Colon (tissue), 2 donors: ENCODE results near the gene PDE4D.
A peak's percentile ranks its signal among the peaks of the same experiment; 100 is the strongest.

ENCODE experiments used
- FAIRE-seq: peaks from 2 replicates; lab custom pipeline; 2012; peaks lifted over from hg19 to GRCh38; lab: Jason Lieb, UNC
- donor health status: control.
- donor health status: control.

Gene PDE4D

DNA sequence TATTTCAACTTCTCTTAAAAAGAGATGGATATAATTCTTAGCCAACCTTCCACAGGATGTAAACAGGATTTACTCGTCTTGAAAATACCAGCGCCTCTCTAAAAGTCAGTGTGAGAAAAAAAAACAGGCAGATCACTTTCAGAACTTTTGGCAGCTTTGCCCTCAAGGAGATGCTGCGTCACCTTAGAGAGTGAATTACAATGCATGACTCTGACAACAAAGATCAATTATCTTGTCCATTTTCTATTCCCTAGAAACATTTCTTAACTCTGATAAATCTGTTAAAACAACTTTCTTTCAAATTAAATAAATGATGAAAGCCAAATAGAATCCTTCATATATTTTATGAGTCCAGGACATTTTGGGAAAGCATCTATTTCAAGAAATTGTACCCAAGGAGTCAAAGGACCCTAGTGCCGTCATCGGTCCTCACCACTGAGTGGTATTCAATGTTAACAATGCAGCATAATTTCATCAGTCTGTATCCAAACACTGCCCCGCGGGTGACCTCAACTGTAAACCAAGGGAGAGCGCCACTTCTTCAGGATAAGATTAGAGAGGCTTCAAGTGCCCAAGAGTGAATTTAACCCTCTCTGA, 536.0 kb downstream of the PDE4D start:
- no peak for FAIRE-seq

DNA sequence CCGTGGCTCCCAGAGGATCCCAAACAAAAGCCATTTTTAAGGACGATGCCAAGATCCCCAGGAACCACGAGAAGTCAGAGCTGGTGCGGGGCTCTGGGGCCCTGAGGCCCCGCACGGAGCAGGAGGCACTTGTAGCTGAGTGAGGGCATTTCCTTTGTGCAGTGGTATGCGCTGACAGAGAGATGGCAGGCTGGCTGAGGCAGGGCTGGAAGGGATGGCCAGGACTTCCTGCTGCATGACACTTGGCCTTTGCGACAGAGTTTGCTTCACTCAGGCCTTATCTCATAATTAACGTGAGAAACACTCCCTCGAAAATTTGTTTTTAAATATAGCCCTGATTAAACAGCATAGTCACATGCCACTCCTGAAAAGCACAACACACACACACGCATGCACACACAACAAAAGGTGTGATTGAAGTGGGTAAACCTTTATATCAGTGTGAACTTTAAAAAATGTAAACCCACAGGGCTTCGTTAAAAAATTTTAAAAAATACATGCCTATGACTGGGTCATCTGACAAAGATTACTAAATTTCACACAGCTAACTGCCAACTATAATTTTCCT, 536.6 kb downstream of the PDE4D start:
- FAIRE-seq: no peak

DNA sequence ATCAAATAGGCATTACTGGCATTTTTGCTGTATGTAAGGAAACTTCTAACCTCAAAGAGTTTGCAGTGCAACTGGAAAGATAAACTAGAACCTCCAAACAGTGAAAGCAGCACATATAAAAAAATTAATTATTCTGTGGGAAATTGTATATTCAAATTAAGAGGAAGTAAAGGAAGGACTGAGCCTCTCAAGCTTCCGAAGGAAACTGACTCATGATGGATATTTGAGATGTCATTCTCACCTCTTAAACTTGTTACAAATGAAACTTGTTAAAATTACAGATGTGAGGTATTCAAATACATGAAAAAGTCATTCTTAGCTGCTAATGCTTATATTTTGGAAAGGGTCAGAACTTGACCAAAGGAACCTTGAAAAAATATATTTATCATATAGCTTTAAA, 538.7 kb downstream of the PDE4D start:
- no peak for FAIRE-seq

DNA sequence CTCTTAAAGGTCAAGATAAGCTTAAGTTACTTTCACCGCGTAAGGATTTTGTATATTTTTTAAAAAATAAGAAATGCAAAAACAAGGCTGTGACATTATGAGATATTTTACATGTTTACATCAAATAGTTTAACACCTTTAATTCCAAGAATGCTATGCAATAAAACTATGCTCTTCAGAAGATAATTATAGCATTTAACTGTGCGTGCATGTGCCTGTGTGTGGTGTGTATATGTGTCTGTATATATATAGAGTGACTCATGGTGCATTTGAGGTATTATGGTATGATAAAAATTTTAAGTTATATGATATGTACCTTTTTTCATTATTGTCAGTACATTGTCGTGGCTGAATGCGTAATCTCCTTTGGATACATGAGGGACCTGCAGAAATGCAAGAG, 539.3 kb downstream of the PDE4D start:
- no peak for FAIRE-seq

DNA sequence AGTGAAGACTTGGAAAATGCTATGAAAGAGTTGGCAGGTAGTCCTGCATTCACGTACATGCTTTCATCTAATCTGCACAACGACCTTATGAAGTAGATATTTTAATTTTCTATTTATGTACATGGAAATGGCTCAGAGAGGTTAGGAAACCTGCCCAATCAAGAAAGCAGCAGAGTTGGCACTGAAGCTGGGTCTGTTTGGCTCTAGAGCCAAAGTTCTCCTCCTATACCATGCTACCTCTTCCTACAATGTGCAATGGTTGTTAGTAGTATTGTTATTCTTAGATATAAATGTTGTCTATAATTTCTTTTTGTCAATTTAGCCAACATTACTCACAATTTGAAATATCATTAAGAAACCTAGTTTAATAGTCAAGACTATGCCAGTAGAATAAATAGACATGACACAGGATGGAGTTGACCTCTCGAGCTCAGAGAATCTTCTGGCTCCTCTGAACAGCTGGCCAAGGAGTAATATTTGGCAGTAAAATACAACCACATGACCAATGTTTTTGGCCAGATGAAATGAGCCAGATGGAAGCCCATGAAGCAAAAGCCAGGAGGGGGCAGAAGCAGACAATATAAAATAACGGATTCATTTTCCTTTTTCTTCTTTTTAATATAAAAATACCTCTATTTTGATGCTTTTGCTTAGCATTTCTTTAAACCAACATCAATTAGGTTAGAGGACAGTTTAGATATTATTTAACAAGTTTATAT, 542.3 kb downstream of the PDE4D start:
- FAIRE-seq: no peak

DNA sequence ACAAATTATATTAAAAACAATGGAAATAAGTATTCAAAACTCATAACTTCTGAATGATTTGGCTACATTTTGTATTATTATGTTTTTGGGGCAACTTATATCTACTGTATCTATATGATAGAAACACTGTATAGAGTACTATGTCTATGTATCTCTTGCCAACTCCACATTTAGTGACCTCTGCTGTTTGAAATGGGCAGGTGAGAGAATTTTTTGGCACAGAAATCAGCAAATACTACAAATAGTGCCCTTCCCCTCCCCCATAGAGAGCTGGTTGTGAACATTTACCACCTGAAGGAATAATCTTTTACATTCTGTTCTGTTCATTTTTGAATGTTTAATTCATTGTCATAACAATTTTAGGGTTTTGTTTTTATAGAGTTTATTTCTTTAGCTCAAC, 545.3 kb downstream of the PDE4D start:
- FAIRE-seq: peak; percentile 14

DNA sequence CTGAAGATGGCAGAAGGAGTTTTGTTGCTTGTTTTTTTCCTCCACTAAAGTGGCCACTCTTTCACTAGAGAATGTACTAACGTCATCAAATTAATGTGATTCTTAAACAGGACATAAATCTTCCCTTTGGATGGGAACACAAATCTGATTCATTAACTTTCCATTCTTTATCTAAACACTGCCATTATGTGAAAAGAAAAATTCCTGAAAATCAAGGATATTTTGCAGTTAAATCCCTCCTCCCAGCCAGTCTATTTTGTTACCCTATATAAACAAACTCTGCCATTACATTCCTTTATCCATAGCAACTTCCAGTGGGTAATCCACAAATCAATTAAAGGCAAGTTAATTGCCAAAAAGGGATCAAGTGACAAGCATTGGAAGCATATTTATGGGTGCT, 546.5 kb downstream of the PDE4D start:
- FAIRE-seq: no peak

DNA sequence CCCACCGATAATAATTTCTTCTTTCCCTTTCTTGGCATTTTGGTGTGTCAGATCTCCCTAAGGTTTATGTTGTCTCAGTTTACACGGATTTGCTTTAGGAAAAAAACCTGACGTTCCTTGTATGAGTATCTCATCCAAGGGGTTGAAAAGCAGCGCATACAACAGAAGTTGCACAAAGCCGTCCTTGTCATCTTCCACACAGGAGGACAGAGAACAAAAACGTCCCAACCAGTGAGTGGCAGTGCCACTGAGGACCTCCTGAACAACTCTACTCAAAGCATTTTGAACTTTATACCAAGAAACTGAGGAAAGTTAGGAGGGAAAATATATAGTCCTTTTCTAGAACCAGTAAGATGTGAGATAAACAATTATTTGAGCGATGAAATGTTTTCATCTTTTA, 547.0 kb downstream of the PDE4D start:
- no peak for FAIRE-seq

DNA sequence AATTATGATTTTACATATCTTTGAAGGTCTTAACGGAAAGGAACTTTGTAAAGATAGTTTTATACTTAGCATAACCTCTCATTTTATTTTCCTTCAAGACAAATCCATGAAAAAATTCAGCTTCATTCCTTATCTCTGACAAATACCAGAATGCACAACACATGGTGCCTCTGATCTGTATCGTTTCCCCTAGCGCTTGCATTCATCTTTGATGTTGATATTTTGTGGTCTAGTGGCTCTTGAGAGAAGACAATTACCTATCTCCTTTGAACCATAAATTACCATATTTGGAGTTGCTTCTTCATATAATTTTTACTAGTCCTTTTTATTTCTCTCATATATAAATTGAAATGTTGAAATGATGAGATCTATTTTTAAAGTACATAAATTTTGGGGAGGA, 551.3 kb downstream of the PDE4D start:
- no peak for FAIRE-seq

DNA sequence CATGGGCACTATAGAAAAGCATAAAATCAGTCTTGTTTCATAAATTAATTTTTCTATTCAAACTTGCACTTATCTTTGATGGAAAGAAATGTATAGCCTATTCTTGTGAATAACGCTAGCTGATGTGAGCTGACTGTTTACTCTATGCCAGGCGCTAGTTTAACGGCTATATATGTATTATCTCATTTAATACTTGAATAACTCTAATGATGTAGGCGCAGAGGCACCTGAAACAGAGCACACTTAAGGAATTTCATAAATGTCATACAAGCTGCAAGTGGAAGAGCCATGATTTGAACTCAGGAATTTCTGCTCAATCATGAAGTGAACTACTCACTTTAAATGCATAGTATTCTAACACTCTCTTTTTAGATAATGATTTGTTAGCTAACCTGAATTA, 551.8 kb downstream of the PDE4D start:
- FAIRE-seq: no peak

DNA sequence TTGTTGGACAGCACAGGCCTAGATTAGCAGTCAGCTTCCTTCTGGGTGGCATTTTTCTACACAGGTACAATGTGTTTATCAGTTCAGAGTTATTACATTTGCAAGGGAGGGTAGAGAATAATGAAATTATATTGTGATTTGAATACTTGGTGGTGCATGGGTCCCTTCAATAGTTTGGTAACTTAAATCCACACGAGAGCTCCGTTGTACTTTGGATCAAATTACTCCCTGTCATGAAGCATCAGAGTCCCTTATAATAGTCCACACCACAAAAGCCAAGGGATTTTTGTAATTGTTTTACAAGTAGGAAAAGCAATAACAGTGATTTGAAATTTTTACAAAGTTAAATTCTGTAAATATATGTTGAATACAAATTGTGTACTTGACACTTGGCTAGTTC, 552.4 kb downstream of the PDE4D start:
- FAIRE-seq: no peak

DNA sequence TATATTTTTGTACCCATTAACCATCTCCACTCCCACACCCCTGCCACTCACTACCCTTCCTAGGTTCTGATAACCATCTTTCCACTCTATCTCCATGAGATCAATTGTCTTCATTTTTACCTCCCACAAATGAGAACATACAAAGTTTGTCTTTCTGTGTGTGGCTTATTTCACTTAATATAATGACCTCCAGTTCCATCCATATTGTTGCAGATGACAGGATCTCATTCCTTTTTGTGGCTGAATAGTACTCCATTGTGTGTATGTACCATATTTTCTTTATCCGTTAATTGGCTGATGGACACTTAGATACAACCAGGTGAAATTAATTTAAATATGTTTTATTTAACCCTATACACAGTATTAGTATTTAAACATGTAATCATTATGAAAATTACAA, 552.9 kb downstream of the PDE4D start:
- no peak for FAIRE-seq

DNA sequence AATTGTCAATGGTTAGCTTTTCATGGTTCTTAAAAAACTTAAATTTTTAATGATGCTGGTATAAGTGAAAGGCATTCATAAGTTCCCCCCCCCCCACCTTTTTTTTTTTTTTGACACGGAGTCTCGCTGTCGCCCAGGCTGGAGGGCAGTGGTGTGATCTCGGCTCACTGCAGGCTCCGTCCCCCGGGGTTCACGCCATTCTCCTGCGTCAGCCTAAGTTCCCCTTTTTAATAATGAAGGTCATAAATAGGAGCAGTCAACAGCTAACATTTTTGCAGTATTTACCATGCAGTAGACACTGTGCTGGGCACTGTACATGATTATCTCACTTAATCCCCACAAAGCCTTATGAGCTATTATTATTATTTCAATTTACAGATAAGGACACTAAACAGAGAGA, 556.3 kb downstream of the PDE4D start:
- FAIRE-seq: no peak

DNA sequence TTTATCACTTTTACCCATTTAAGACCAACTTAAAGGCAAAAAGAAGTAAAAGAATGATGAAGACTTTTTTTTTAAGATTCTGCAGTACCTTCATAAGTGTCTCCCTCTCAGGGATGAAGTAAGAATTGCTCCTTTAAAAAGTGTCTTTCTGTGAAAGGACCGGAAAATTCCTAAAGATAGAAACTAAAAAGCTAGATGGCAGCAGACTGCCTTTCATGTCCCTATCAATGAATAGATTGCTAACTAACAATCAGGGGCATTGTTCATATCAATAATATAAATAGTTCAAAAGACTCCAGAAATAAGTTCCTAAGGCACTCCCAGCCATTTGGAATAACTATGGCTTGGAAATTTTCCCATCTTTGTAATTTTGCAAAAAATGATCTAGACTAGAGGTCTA, 558.0 kb downstream of the PDE4D start:
- no peak for FAIRE-seq

DNA sequence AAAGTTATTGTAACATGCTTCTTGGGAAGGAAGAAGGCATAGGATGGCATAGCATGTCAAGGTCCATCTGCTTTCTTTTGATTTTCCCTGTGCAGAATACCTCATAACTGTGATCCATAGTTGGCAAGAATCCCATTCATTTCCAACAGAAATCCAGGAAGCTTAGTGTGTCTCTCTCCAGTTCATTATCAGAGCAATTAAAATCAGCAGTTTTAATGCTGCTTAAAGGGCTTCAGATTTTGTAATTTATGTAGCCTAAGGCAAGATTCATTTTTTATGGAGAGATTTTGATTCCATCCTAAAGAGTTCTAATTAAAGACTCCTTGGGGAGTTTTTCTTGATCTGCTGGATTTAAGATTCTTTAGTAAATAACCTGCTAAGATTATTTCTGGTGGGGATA, 560.1 kb downstream of the PDE4D start:
- no peak for FAIRE-seq

DNA sequence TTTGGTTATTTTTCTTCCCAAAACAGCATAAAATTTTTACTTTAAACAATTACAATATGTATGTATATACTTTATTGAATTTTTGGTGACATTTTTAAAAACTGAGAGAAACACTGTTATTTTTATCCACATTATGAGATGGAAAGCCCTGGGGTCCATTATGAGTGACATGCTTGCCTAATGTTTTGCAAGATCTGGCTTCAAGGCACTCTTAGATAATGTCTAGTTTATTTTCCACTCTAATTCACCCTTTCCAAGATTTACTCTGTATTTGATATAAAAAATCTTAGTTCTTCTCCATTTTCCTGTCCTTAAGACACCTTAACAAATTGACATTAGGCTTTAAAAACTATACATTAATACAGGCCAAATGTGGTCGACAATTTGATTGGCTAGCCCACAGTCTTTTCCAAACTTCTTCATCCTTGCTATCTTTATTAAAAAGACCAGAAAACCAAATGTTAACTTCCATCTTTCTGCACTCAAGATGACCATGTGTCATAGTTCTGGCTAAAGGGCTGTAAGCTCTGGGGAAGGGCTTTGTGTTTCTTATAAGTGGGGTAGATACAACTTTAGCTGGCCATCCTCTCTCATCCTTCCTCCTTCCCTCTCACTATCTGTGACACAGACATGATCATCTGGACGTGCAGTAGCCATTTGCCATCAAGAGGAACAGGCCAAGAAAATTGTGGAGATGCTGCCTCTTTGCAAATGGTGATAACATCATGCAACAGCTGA, 561.1 kb downstream of the PDE4D start:
- FAIRE-seq: no peak

DNA sequence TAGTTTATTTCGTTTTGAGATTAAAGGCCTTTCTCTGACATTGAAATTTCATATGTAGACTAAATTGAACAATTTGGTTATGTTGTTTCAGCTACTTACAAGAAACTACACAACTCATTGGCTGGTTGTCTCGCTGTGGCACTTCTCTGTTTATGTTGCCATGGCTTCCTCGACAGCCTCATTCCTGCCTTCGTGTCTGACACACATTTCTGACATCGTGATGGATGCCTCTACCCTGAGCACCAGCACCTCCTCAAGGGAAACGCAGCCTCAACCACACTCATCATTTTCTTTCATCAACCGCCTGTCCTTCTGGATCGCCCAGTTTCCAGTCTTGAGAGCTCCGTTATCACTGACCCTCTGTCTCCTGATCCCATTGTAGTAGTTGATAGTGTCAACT, 562.8 kb downstream of the PDE4D start:
- no peak for FAIRE-seq

DNA sequence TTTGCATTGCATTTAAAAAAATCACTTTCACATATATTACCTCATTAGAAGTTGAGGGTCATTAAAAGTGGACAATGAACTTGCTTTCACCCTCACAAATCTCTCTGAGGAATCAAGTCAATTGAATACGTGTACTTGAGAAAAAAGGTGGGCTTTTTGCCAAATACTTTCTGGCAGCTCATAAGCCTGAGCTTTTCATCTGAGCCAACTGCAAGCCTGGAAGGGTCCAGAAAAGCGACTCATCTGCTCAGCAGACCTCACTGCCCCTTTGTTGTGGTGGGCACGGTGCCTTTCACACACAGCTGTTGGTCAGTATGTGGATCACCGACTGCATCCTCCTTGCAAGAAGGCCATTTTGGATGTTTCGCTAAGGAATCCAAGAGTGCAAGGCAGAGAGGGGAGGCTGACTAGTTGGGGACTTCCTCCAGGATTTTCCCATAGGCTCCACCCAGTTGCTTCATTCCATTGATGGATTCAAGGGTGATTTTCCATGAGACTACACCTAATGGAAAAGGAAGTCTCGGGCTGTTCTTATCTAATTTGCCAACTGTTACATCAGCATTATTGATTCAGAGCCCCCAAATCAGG, 564.7 kb downstream of the PDE4D start:
- FAIRE-seq: no peak

DNA sequence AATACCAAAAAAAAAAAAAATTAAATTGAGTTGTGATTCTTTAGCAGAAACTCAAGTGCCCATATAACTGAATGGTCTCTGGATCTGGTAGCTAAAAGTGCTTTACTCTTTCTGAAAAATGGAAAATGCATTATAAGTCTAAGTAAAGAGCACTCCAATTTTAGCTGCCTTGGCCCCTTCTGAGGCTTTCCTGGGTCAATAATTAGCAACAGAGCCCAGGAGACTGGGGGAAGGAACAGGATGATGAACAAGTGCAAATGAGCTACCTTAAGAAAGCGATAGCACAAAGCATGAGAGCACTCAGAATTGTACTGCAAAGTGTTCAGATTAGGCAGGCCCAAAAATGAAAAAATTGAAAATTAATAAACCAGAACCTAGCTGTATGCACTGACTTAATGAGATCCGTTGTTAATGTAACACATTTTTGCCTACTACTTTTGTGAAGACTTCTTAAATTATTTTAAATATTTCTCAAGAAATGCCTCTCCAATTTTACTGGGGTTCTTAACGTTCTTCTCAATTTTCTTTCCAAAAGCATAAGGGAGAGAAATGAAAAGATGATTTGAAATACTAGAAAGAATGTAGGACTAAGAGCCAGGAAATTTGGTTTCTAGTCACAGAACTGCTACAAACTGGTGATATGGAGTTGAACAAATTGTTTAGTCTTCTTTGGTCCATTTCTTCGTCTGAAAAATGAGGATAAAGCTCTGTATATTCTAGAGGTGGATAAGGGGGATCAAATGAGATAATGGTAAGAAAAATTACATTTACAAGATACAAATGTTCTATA, 566.1 kb downstream of the PDE4D start:
- FAIRE-seq: no peak

DNA sequence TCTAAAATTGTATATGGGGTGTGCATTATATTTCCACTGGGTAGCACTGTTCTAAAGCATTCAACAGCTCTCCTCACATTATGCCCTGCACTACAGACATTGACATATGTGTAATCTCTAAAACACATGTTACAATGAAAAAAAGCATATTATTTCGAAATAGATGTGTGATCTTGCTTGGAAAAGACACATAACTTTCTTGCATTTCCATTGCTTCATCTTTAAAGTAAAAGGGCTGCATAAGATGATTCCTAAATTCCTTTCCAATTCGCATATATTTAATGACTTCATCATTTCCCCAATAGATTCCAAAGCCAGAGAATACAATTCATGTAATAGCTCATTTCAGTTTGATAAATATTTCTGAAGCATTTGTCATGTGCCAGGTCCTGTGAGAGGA, 566.9 kb downstream of the PDE4D start:
- no peak for FAIRE-seq

DNA sequence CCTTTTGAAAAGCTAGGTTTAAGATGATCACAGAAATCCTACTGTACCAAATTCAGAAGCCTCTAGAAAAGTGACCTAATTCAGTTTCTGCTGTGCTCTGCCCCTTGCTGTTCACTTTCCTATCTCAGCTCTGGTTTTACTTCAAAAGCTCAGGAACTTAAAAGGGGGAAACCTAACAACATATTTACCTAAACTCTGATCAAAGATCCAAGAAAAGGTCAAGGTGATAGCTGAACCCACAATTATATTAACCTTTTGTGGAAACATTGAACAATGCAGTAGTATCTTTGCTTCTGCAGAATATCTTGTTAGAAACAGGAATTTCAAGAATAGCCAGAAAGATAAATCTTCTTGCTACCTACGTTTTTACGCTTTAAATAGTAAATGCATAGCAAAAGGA, 568.5 kb downstream of the PDE4D start:
- FAIRE-seq: no peak

DNA sequence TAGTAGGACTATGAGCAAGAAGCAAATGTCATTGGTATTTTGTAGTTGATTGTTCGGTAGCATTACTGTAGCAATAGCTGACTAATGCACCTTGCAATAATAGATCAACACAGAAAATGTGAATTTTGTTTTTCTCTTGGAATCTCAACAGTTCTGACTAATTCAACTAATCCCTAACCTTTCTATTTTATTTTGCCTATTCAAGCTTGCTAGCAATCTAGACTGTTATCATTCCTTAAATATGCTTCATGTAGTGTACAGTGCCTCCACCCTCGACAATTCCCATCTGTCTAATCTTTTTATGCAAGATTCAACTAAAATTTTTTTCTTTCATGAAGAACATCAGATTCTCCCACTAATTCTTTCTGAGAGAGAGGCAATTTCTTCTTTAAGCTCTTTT, 570.6 kb downstream of the PDE4D start:
- FAIRE-seq: no peak
